Kidney (tissue), 14 donors: ENCODE results near the gene MAGI1. TPM values are rescaled to one million over a fixed set of nuclear protein-coding genes. Genes with fewer than 3 reads are reported as not detected.

Experiments
- DNase-seq, 5 donors: peaks; one replicate each; pipeline ENCODE4 v3.0.0-alpha.2; 2013 to 2020
- FAIRE-seq: peaks from 2 replicates; lab custom pipeline; 2012; peaks lifted over from hg19 to GRCh38; lab: Jason Lieb, UNC
- H3K27ac ChIP-seq, 2 donors: one replicate each; pipeline ENCODE4 v1.7.0; 2013; ENCODE audit warnings: low read depth in 2 of 2, low read length in 2 of 2, inconsistent platforms in 1 of 2
- H3K27me3 ChIP-seq: one replicate; pipeline ENCODE4 v1.7.1; 2013; ENCODE audit warnings: low read length, inconsistent platforms; ENCODE audit not compliant: control insufficient read depth, insufficient read depth
- H3K36me3 ChIP-seq, 3 donors: one replicate each; pipeline versions ENCODE4 v1.7.0 to v1.7.1; 2013; ENCODE audit warnings: low read length in 3 of 3, control low read depth in 1 of 3, inconsistent platforms in 1 of 3; ENCODE audit not compliant: insufficient read depth in 3 of 3, control insufficient read depth in 2 of 3
- H3K4me1 ChIP-seq, 3 donors: one replicate each; pipeline versions ENCODE4 v1.7.0 to v1.7.1; 2013; ENCODE audit warnings: low read length in 3 of 3, inconsistent platforms in 1 of 3, low read depth in 1 of 3; ENCODE audit not compliant: control insufficient read depth in 2 of 3, insufficient read depth in 2 of 3
- H3K4me3 ChIP-seq, 3 donors: one replicate each; pipeline versions ENCODE4 v1.7.0 to v1.8.1; 2013; ENCODE audit warnings: low read length in 3 of 3, control low read depth in 1 of 3, inconsistent platforms in 1 of 3
- H3K9ac ChIP-seq, 3 donors: one replicate each; pipeline versions ENCODE4 v1.7.0 to v1.7.1; 2013; ENCODE audit warnings: low read length in 3 of 3, control low read depth in 1 of 3, inconsistent platforms in 1 of 3
- H3K9me3 ChIP-seq, 3 donors: one replicate each; pipeline versions ENCODE4 v1.7.0 to v1.7.1; 2013; ENCODE audit warnings: low read length in 3 of 3, control low read depth in 1 of 3, inconsistent platforms in 1 of 3; ENCODE audit not compliant: control insufficient read depth in 2 of 3, insufficient read depth in 1 of 3
- intact Hi-C: fragments of 100-400 bp; cut with DNase I; formaldehyde crosslinking; loops from one replicate; pipeline ENCODE4 v1.11.1; 2022
- polyA plus RNA-seq: library from polyadenylated mRNA; stranded (reverse); fragments of 350-450 nt; fragmentation: Illumina TruSeq; extraction: RNeasy Lipid Tissue Mini Kit (QIAGEN cat#74804); gene quantifications from one replicate; pipeline ENCODE4 v1.2.3, GENCODE V29; 2014; ENCODE audit warnings: low read depth, low replicate concordance; ENCODE audit not compliant: insufficient read depth
- total RNA-seq: library from RNA; stranded (reverse); fragmentation: NEBNext Ultra II Directional; extraction: Animal tissue kit (Norgen Biotek cat#: 25700); gene quantifications from one replicate; pipeline ENCODE4 v1.2.1, GENCODE V29; 2021
- TF ChIP-seq, protein P1 (sequence below): IDR thresholded peaks from 3 replicates; pipeline ENCODE4 v1.5.1; 2012; ENCODE audit warnings: mild to moderate bottlenecking, moderate library complexity, borderline replicate concordance; ENCODE audit not compliant: insufficient read depth; ENCODE audit errors: extremely low read depth
- donor health status: control.
- donor health status: control.
- donor health status: control.
- donor health status: control.
- donor health status: control.
- donor health status: DM: yes; HTN: yes; CAD: no.
- donor health status: Normal renal cell carcinoma (clear cell type).

The MAGI1 gene
- total and polyA plus RNA-seq, 2 donors from 2014 or later: 8.2 to 42.8 TPM

DNA sequence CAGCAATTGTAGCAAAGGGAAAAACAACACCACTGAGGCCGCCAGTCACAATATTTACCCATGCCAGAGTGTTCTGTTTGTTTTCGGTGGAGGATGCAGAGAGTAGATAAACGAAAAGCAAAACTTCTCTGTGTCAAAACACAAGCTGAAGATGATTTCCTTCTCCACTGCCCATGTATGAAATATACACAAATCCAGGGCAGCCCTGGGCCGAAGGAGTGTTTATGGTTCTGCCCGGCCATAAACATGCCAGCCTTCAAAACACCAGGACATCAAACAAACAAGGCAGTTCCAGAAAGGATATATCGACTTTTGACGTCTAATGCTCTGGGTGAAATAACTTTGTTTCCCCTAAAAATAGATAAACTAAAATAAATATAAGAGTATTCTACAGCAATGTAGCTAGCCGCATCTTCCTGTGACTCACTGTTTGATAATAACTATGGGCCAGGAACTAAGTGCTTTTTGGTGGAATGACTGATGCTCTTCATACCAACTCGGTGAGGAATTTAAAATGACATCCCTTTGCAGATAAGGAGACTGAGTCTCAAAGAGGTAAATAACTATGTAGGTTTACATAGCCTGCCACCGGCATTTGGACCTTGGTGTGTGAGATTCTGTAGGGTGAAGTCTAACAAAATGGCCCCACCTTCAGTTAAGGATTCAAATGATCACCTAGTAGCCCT, 82.8 kb downstream of the MAGI1 start:
- H3K4me3 ChIP-seq: no peak overlapping the region
- no peaks in the 10 kb centered on the region for H3K9me3 ChIP-seq
- H3K36me3 ChIP-seq: no peaks in the 10 kb centered on the region
- DNase-seq (no peak), FAIRE-seq (no peak)
- intact Hi-C loops: no loop called here
- H3K27ac ChIP-seq: no peak overlapping the region
- H3K9ac ChIP-seq: no peak overlapping the region
- no peaks in the 10 kb centered on the region for H3K27me3 ChIP-seq
- H3K4me1 ChIP-seq: peaks cover 3 to 38% (median 13%) of the 10 kb centered on the region in 3 donors
- TF ChIP-seq, protein P1, sequence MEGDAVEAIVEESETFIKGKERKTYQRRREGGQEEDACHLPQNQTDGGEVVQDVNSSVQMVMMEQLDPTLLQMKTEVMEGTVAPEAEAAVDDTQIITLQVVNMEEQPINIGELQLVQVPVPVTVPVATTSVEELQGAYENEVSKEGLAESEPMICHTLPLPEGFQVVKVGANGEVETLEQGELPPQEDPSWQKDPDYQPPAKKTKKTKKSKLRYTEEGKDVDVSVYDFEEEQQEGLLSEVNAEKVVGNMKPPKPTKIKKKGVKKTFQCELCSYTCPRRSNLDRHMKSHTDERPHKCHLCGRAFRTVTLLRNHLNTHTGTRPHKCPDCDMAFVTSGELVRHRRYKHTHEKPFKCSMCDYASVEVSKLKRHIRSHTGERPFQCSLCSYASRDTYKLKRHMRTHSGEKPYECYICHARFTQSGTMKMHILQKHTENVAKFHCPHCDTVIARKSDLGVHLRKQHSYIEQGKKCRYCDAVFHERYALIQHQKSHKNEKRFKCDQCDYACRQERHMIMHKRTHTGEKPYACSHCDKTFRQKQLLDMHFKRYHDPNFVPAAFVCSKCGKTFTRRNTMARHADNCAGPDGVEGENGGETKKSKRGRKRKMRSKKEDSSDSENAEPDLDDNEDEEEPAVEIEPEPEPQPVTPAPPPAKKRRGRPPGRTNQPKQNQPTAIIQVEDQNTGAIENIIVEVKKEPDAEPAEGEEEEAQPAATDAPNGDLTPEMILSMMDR: no peak

DNA sequence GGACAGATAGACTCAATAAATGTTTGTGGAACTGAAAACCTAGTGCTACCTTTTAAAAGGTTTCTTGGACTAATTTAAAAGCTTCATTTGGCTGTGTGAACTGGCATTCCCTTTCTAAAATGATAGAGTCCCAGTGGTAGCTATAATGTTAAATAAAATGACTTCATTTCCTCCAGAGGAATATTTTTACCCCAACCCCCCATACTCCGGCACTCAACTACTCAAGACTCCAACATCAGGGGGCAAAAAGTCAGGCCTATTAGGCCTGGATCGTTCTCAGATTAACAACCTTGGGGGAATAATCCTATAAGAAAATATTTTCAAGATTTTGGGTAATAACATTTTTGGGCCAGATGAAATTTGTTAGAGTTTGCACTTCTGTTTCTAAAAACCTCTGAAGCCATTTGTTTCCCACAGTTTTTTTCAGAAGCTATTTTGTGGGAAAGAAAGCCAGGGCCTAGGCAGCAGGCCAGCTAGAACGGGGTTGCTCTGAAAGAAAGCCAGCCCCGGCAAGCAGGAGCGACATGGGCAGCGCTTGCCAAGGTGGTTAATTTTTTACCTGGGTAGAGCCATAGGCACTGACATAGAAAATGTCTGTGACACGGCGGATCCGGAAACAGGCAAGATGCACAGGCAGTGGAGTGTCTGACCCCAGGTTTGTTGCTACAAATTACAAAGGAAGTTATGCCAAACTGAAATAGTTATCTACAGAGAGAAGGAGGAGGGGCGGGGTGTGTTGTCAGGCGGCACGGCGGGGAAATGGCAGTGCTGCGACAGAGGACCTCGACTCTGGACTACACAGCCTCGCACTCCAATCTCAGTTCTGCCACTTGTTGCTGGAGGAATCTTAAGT, 84.6 kb downstream of the MAGI1 start:
- Histone ChIP-seq H3K4me3 (peak overlapping the region in 2 of 3 donors; percentile 54), H3K27ac (peak overlapping the region; percentile 81 to 89), H3K4me1 (peaks cover 6 to 42% (median 16%) of the 10 kb centered on the region in 3 donors), H3K36me3 (no peaks in the 10 kb centered on the region), H3K9ac (peak overlapping the region in 1 of 3 donors; percentile 62), H3K27me3 (no peaks in the 10 kb centered on the region), H3K9me3 (no peaks in the 10 kb centered on the region)
- DNase-seq (peak; percentile 67 to 87 (median 79)), FAIRE-seq (no peak)
- TF ChIP-seq, protein P1: no peak
- intact Hi-C loops: no loop called here

DNA sequence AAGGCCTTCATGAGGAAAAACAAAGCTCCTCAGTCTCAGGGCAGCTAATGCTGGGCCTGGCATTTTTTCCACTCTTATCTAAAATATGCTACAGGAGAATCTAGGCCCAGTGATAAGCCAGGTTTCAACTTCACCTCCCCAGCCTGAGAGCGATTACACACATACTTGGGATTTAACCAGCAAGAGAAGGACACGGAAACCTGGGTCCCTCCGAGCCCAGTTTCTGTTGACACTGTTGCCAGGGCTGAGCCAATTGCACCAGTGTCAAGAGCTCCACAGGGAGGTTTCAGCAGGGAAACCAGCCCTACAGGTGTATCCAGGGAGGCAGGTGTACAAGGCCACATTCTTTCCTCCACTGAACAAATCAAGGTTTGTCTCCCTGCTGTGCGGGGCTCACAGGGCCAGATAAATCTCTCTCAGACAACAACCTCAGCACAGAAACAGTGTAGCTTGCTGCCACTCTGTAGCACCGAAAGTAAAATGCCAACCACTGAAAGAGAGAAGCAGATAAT, 85.4 kb downstream of the MAGI1 start:
- intact Hi-C loops: no loop called here
- H3K4me1 ChIP-seq: peaks cover 6 to 48% (median 20%) of the 10 kb centered on the region in 3 donors

More for the DNA sequence above, 85.4 kb downstream of the MAGI1 start:
- no peaks in the 10 kb centered on the region for H3K9me3 ChIP-seq
- DNase-seq (peak; percentile 74 to 86 (median 86)), FAIRE-seq (no peak)
- peak overlapping the region in 1 of 3 donors; percentile 62 for H3K9ac ChIP-seq
- H3K27me3 ChIP-seq: no peaks in the 10 kb centered on the region
- TF ChIP-seq, protein P1: no peak
- H3K4me3 ChIP-seq: peak overlapping the region in 1 of 3 donors; percentile 54
- peak overlapping the region; percentile 81 to 89 for H3K27ac ChIP-seq
- no peaks in the 10 kb centered on the region for H3K36me3 ChIP-seq
